ENCODE data around the gene ST8SIA1. TPM values are rescaled to one million over a fixed set of nuclear protein-coding genes. Genes with fewer than 3 reads are reported as not detected.

The ST8SIA1 gene
- total RNA-seq, 1 experiment from 2014 or later = not detected

DNA sequence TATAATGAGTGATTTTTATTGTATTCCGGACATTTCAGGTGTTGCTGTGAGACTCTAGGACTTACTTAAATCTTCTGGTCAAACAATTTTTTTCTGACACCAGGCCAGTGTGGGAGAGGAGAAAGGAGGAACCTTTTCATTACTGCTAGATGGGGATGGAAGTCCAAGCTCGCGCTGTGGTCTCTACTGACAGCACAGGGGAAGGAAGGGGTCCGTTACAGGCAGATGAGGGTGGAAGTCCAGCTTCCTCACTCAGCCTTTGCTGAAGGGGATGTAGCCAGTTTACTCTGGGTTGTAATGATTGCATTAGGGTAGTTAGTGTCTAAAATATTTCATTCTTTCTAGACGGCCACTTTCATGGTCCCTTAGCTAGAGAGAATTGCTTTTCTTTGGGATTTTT lies 26.3 kb upstream of the ST8SIA1 start:
- Histone ChIP-seq H3K79me2 (ENCODE audit: insufficient read depth, low read length) (no peaks in the 10 kb centered on the region), H2BK12ac (ENCODE audit: insufficient read length, low read depth, low read length) (no peak overlapping the region), H4K91ac (ENCODE audit: insufficient read length, low read depth, low read length) (no peak overlapping the region), H3K9me3 (ENCODE audit: control insufficient read depth, low read depth, low read length) (no peaks in the 10 kb centered on the region), H2AK5ac (ENCODE audit: insufficient read length, low read length) (no peak overlapping the region), H2BK120ac (ENCODE audit: low read depth, low read length, poor library complexity, severe bottlenecking) (no peak overlapping the region), H4K20me1 (ENCODE audit: control insufficient read depth, insufficient read depth, insufficient read length) (no peaks in the 10 kb centered on the region), H2BK20ac (ENCODE audit: low read depth, low read length, poor library complexity, severe bottlenecking) (no peak overlapping the region), H3K27me3 (ENCODE audit: insufficient read depth, low read length) (no peaks in the 10 kb centered on the region), H3K4me1 (ENCODE audit: insufficient read depth, low read length) (no peaks in the 10 kb centered on the region), H3K18ac (ENCODE audit: insufficient read length, low read depth, low read length) (no peak overlapping the region), H3K79me1 (ENCODE audit: insufficient read depth, low read depth, low read length, poor library complexity, severe bottlenecking) (no peaks in the 10 kb centered on the region), H3K14ac (ENCODE audit: insufficient read depth, low read length) (no peak overlapping the region), H3K23ac (ENCODE audit: insufficient read length, low read depth, low read length) (no peak overlapping the region), H3T11ph (ENCODE audit: low read length) (no peak overlapping the region), H4K5ac (ENCODE audit: insufficient read length, low read depth, low read length) (no peak overlapping the region), H2BK5ac (ENCODE audit: insufficient read length, low read length) (no peak overlapping the region), H3K27ac (ENCODE audit: insufficient read length, low read depth, low read length) (no peak overlapping the region), H2BK15ac (ENCODE audit: low read depth, low read length) (no peak overlapping the region; the same call in 1 of the 2 replicates), H3K4ac (ENCODE audit: low read depth, low read length) (no peak overlapping the region), H3K23me2 (ENCODE audit: insufficient read length, low read depth, low read length, poor library complexity, severe bottlenecking) (no peaks in the 10 kb centered on the region), H3K9ac (ENCODE audit: extremely low read depth, insufficient read length, low read length) (no peak overlapping the region), H2AFZ (ENCODE audit: low read length) (no peak overlapping the region), H3K4me2 (ENCODE audit: insufficient read depth, insufficient read length, low read length) (no peak overlapping the region), H4K8ac (replicated peaks; ENCODE audit: insufficient read length, low read depth, low read length) (no peak overlapping the region), H3K56ac (ENCODE audit: insufficient read length, low read depth, low read length) (no peak overlapping the region)
- no peaks in the 10 kb centered on the region for H3K36me3 Mint-ChIP-seq (ENCODE audit: insufficient read depth in 1 of 3, low read depth in 3 of 3)
- no peaks in the 10 kb centered on the region; the same call in 1 of the 2 replicates for H3K27me3 Mint-ChIP-seq (ENCODE audit: low read depth)
- no peaks in the 10 kb centered on the region for H3K4me1 Mint-ChIP-seq
- DNase-seq = no peak
- H3K4me3 Mint-ChIP-seq = no peak overlapping the region
- H3K9me3 Mint-ChIP-seq = peaks cover 4 to 6% of the 10 kb centered on the region in 2 experiments; a peak in 1 of 5 replicates
- no peak overlapping the region; a peak in 1 of 7 replicates for H3K27ac Mint-ChIP-seq
- no CpG with 5 or more reads among the region's 5 CpGs for WGBS (ENCODE audit: extremely low coverage, insufficient read length, low lambda C conversion rate)
- no peak for TF ChIP-seq CTCF (conservative IDR thresholded peaks at IDR 0.05)
